Stimulated activated naive B cell treated with anti-CD40 and anti-IgM and Interleukin-4, amounts not matched to agents 10 μg/mL and 1 μg/mL and 100 μg/mL, for 72 hours (primary cell): ENCODE results near the gene HLF.

ENCODE experiments used
- ATAC-seq, 2 donors: fragments of 150-1000 bp; cut with Tn5 transposase; replicated peaks; 2 replicates each; pipeline ENCODE4 v1.10.0; 2021; ENCODE audit warnings: moderate library complexity in 1 of 2
- DNase-seq: peaks from one replicate; pipeline ENCODE4 v3.0.0; 2021
- H3K27ac Mint-ChIP-seq: one replicate; pipeline ENCODE4 v1.8.0; 2022; ENCODE audit warnings: mild to moderate bottlenecking, mixed read lengths
- H3K27me3 Mint-ChIP-seq, 2 donors: one replicate each; pipeline ENCODE4 v1.8.0; 2022; ENCODE audit warnings: mixed read lengths in 2 of 2
- H3K36me3 Mint-ChIP-seq, 2 donors: one replicate each; pipeline ENCODE4 v1.8.0; 2022; ENCODE audit warnings: mixed read lengths in 2 of 2, mild to moderate bottlenecking in 1 of 2
- H3K4me1 Mint-ChIP-seq, 2 donors: one replicate each; pipeline ENCODE4 v1.8.0; 2022; ENCODE audit warnings: mixed read lengths in 2 of 2, mild to moderate bottlenecking in 1 of 2
- H3K4me3 Mint-ChIP-seq, 2 donors: one replicate each; pipeline ENCODE4 v1.8.0; 2022; ENCODE audit warnings: mild to moderate bottlenecking in 2 of 2, mixed read lengths in 2 of 2, moderate library complexity in 1 of 2
- H3K9me3 Mint-ChIP-seq, 2 donors: one replicate each; pipeline ENCODE4 v1.8.0; 2022; ENCODE audit warnings: mixed read lengths in 2 of 2, mild to moderate bottlenecking in 1 of 2

HLF gene

DNA sequence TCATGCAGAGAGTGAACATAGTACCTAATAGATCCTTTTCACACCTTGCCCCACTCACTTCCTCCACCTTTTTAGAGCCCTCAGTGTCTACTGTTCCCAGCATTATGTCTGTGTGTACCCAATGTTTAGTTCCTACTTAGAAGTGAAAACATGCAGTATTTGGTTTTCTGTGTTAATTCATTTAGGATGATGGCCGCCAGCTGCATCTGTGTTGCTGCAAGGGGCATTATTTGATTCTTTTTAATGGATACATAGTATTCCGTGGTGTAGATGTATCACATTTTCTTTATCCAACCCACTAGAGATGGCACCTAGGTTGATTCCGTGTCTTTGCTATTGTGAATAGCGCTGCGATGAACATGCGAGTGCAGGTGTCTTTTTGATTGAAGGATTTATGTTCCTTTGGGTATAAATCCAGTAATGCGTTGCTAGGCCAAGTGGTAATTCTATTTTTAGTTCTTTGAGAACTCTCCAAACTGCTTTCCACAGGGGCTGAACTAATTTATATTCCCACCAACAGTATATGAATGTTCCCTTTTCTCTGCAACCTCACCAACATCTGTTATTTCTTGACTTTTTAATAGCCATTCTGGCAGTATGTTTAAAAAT lies 47.1 kb downstream of the HLF start:
- H3K9me3 Mint-ChIP-seq = no peaks in the 10 kb centered on the region
- peaks cover 12 to 13% of the 10 kb centered on the region in 2 donors for H3K27me3 Mint-ChIP-seq
- no peaks in the 10 kb centered on the region for H3K36me3 Mint-ChIP-seq
- H3K4me1 Mint-ChIP-seq = peaks cover under 1% of the 10 kb centered on the region in 2 donors
- H3K4me3 Mint-ChIP-seq = no peak overlapping the region
- no peak overlapping the region for H3K27ac Mint-ChIP-seq
- ATAC-seq (no peak), DNase-seq (no peak)

- no peak overlapping the region for H3K27ac Mint-ChIP-seq
- ATAC-seq (no peak), DNase-seq (no peak)
- no peaks in the 10 kb centered on the region for H3K9me3 Mint-ChIP-seq
- no peak overlapping the region for H3K4me3 Mint-ChIP-seq
- H3K4me1 Mint-ChIP-seq = no peaks in the 10 kb centered on the region
- peaks cover 10 to 13% of the 10 kb centered on the region in 2 donors for H3K27me3 Mint-ChIP-seq
- no peaks in the 10 kb centered on the region for H3K36me3 Mint-ChIP-seq
These were observed 48.1 kb downstream of the HLF start for GRCh38 chr17:55312852-55313251.

GRCh38 chr17:55314061-55314783 lies 49.5 kb downstream of the HLF start:
- Mint-ChIP-seq H3K27ac (no peak overlapping the region), H3K27me3 (peaks cover 6 to 21% of the 10 kb centered on the region in 2 donors), H3K9me3 (no peaks in the 10 kb centered on the region), H3K4me3 (no peak overlapping the region), H3K36me3 (no peaks in the 10 kb centered on the region), H3K4me1 (no peaks in the 10 kb centered on the region)
- no peak for ATAC-seq
- DNase-seq = no peak

DNA sequence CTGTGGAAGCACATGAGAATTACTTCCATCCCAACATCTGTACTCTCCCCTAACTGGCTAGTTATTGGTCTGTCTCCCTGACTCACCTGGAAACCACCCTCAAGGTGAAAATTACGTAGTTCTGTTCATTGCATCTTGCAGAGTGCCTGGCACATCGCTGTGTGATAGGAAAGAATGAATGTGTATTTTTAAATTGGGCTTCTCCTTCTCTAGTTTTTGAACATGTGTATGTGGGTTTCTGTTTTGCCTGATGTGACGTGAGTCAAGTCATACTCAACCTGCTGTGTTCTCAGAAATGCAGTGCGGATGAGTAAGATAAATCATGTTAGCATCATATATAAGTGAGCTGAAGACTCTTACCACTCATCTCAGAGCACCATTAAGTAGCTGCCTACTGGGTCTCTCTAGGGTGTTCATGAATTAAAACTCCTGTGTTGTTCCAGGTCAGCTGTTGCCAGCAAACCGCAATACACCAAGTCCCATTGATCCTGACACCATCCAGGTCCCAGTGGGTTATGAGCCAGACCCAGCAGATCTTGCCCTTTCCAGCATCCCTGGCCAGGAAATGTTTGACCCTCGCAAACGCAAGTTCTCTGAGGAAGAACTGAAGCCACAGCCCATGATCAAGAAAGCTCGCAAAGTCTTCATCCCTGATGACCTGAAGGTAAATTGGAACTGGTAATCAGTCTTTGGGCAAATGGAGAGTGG lies 50.2 kb downstream of the HLF start:
- ATAC-seq (no peak), DNase-seq (no peak)
- no peak overlapping the region for H3K27ac Mint-ChIP-seq
- H3K9me3 Mint-ChIP-seq = no peaks in the 10 kb centered on the region
- H3K4me3 Mint-ChIP-seq = no peak overlapping the region
- H3K4me1 Mint-ChIP-seq = no peaks in the 10 kb centered on the region
- no peaks in the 10 kb centered on the region for H3K36me3 Mint-ChIP-seq
- H3K27me3 Mint-ChIP-seq = peaks cover 3 to 17% of the 10 kb centered on the region in 2 donors

GRCh38 chr17:55316499-55316898 lies 51.7 kb downstream of the HLF start:
- no peak overlapping the region for H3K27ac Mint-ChIP-seq
- H3K9me3 Mint-ChIP-seq = no peaks in the 10 kb centered on the region
- no peaks in the 10 kb centered on the region for H3K4me1 Mint-ChIP-seq
- H3K4me3 Mint-ChIP-seq = no peak overlapping the region
- H3K36me3 Mint-ChIP-seq = no peaks in the 10 kb centered on the region
- ATAC-seq (no peak), DNase-seq (no peak)
- peaks cover 3 to 17% of the 10 kb centered on the region in 2 donors for H3K27me3 Mint-ChIP-seq

DNA sequence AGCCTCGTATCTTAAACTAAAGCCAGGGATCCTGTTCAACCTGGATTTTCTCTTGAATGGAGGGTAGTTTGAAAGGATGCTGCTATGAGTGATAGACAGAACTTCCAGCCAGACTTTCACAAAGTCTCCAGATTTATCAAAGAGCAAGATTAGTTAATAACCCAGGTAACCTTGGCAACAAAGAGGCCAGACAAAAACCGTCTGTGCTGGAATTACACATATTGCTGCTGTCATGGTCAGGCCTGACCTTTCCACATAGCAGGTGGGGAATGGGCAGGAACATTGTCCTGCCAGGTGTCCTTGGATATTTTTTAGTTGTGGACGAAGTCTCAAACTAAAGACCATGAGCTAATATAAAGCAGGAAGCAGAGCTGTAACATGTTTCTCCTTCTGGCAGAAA lies 52.5 kb downstream of the HLF start:
- Mint-ChIP-seq H3K36me3 (no peaks in the 10 kb centered on the region), H3K9me3 (no peaks in the 10 kb centered on the region), H3K4me1 (no peaks in the 10 kb centered on the region), H3K27ac (no peak overlapping the region), H3K4me3 (no peak overlapping the region), H3K27me3 (peaks cover 3 to 17% of the 10 kb centered on the region in 2 donors)
- ATAC-seq (no peak), DNase-seq (no peak)

DNA sequence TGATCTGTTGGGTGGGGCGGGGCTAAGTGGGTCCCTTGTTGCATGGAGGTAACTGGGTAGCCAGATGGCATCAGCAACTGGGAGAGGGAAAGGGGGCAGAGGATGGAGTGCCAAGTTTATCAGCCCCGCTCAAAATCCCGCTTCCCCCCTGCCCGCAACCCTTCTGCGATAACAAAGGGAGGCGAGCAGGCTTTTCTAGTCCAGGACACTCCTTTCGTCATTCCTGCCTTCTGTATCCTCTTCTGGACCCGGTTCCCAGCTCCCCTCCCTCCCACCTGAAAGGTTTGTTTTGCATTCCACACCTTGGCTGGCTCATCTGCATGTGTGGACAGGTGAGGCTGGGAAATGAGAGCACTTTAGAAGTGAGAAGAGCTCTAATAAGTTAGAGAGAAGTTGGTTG lies 53.3 kb downstream of the HLF start:
- no peaks in the 10 kb centered on the region for H3K9me3 Mint-ChIP-seq
- no peak overlapping the region for H3K4me3 Mint-ChIP-seq
- ATAC-seq (no peak), DNase-seq (no peak)
- no peaks in the 10 kb centered on the region for H3K4me1 Mint-ChIP-seq
- H3K36me3 Mint-ChIP-seq = no peaks in the 10 kb centered on the region
- no peak overlapping the region for H3K27ac Mint-ChIP-seq
- peaks cover 7 to 17% of the 10 kb centered on the region in 2 donors for H3K27me3 Mint-ChIP-seq

DNA sequence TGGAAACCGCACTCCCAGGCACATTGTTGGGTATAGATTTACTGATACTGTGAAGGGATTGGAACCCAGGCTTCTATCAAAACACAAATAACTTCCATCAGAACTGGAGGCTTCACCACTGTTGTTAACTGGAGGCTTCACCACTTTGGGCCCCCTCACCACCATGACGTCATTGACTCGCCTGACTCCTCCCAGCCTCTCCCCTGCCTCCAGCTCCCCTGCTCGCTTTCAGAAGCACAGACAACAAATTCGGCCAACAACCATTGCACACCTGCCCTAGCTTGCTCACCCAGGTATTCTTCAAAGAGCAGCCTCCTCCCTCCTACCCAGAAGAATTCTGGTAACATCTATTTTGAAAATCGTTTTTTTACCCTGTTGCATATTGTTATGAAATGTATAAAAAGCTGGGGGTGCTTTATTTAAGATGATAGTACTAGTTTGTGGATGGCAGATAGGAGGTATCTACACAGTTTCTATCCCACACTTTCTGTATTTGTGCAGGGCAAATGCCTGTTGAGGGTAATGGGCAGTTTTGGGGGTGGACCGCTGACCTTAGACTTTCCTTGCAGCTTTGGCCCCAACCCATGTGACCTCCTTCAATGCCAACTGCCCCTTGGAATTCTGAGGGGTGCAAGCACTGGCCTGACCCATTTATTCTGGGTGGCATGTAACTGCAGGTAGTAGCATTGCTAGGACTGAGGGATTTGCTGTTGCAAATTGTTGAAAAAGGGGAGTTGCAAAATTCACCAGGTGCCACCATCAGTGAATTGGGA lies 54.1 kb downstream of the HLF start:
- no peak for DNase-seq
- no peak for ATAC-seq
- no peaks in the 10 kb centered on the region for H3K4me1 Mint-ChIP-seq
- H3K36me3 Mint-ChIP-seq = no peaks in the 10 kb centered on the region
- no peaks in the 10 kb centered on the region for H3K9me3 Mint-ChIP-seq
- no peak overlapping the region for H3K27ac Mint-ChIP-seq
- no peak overlapping the region for H3K4me3 Mint-ChIP-seq
- H3K27me3 Mint-ChIP-seq = peaks cover 8 to 17% of the 10 kb centered on the region in 2 donors

GRCh38 chr17:55319933-55320593 lies 55.3 kb downstream of the HLF start:
- Mint-ChIP-seq H3K4me1 (no peaks in the 10 kb centered on the region), H3K27me3 (peaks cover 11 to 16% of the 10 kb centered on the region in 2 donors), H3K9me3 (no peaks in the 10 kb centered on the region), H3K36me3 (no peaks in the 10 kb centered on the region), H3K27ac (no peak overlapping the region), H3K4me3 (no peak overlapping the region)
- DNase-seq (no peak), ATAC-seq (no peak)

DNA sequence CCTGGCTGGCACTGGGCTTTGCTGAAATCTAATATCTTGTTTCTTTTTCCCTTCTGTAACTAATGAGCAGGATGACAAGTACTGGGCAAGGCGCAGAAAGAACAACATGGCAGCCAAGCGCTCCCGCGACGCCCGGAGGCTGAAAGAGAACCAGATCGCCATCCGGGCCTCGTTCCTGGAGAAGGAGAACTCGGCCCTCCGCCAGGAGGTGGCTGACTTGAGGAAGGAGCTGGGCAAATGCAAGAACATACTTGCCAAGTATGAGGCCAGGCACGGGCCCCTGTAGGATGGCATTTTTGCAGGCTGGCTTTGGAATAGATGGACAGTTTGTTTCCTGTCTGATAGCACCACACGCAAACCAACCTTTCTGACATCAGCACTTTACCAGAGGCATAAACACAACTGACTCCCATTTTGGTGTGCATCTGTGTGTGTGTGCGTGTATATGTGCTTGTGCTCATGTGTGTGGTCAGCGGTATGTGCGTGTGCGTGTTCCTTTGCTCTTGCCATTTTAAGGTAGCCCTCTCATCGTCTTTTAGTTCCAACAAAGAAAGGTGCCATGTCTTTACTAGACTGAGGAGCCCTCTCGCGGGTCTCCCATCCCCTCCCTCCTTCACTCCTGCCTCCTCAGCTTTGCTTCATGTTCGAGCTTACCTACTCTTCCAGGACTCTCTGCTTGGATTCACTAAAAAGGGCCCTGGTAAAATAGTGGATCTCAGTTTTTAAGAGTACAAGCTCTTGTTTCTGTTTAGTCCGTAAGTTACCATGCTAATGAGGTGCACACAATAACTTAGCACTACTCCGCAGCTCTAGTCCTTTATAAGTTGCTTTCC lies 56.0 kb downstream of the HLF start:
- DNase-seq (no peak), ATAC-seq (no peak)
- Mint-ChIP-seq H3K36me3 (no peaks in the 10 kb centered on the region), H3K27ac (no peak overlapping the region), H3K9me3 (no peaks in the 10 kb centered on the region), H3K4me3 (no peak overlapping the region), H3K4me1 (no peaks in the 10 kb centered on the region), H3K27me3 (peaks cover 11% of the 10 kb centered on the region in 2 donors)

GRCh38 chr17:55321427-55322060 lies 56.8 kb downstream of the HLF start:
- Mint-ChIP-seq H3K4me3 (no peak overlapping the region), H3K4me1 (no peaks in the 10 kb centered on the region), H3K27ac (no peak overlapping the region), H3K36me3 (no peaks in the 10 kb centered on the region), H3K27me3 (peaks cover 11% of the 10 kb centered on the region in 2 donors), H3K9me3 (no peaks in the 10 kb centered on the region)
- no peak for DNase-seq
- ATAC-seq = no peak

DNA sequence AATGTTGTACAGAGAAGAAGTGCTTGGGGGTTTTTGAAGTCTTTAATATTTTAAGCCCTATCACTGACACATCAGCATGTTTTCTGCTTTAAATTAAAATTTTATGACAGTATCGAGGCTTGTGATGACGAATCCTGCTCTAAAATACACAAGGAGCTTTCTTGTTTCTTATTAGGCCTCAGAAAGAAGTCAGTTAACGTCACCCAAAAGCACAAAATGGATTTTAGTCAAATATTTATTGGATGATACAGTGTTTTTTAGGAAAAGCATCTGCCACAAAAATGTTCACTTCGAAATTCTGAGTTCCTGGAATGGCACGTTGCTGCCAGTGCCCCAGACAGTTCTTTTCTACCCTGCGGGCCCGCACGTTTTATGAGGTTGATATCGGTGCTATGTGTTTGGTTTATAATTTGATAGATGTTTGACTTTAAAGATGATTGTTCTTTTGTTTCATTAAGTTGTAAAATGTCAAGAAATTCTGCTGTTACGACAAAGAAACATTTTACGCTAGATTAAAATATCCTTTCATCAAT lies 57.8 kb downstream of the HLF start:
- Mint-ChIP-seq H3K27ac (no peak overlapping the region), H3K4me3 (no peak overlapping the region), H3K4me1 (no peaks in the 10 kb centered on the region), H3K9me3 (no peaks in the 10 kb centered on the region), H3K27me3 (peaks cover 11% of the 10 kb centered on the region in 2 donors), H3K36me3 (no peaks in the 10 kb centered on the region)
- no peak for DNase-seq
- ATAC-seq = no peak
